ENCODE data around the gene KDM4B. TPM values are rescaled to one million over a fixed set of nuclear protein-coding genes. Genes with fewer than 3 reads are reported as not detected.

Gene KDM4B
- total RNA-seq, 2 donors from 2014 or later, result 33.8 to 83.5 TPM

DNA sequence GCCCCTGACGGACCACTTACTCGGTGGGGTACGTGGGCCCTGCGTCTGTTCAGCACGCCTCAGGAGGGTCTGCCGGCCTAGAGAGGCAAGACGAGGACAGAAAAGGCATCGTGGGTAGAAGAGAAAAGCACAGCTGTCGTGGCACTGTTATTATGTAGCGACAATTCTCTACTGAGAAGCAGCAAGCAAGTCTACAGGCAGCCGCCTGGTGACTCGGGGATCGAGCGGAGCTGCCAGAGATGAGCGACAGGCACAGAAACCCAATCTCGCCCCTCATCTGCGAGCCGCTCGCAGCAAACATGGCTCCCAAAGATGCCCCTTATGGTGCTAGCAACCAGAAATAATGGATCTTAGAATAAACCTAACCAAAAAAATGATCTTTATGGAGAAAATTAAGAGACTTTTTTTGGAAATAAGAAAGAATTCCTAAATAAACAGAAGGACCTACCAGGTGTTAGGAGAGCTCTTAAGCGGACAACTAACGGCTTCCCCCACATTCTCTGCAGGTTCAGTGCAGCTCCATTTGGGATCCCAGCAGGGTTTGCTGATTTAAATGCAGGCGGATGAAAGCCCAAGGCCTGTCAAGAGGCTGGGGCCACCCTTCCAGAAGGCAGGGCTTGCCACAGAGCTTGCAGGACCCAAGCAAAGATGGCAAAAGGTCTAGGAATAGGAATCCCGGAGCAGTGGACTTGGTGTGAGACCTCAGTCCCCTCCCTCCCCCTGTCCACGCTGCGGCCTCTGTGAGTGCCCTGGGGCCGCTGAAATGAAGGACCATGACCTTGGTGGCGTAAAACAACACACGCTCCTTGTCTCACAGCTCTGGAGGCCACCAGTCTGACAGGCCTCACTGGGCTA lies 152.6 kb downstream of the KDM4B start:
- peaks cover 22% of the 10 kb centered on the region for H3K36me3 Mint-ChIP-seq (ENCODE audit: low read depth)
- no peak overlapping the region for H3K27ac Mint-ChIP-seq
- no peaks in the 10 kb centered on the region for H3K9me3 Mint-ChIP-seq
- no peaks in the 10 kb centered on the region for H3K27me3 Mint-ChIP-seq
- no peaks in the 10 kb centered on the region for H3K4me1 Mint-ChIP-seq
- no peak overlapping the region for H3K4me3 Mint-ChIP-seq
- ATAC-seq (replicated peaks), result no peak

DNA sequence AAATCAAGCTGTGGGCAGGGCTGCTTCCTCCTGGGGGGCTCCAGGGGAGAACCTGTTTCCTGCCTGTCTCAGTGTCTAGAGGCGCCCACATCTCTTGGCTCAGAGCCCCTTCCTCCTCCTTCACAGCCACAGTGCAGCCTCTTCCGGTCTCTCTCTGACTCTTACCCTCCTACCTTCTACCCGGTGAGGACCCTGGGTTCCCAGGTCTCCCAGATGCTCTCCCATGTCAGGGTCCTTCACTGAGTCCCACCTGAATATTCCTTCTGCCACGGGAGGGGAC lies 153.1 kb downstream of the KDM4B start:
- H3K27ac Mint-ChIP-seq, result no peak overlapping the region
- no peaks in the 10 kb centered on the region for H3K9me3 Mint-ChIP-seq
- no peaks in the 10 kb centered on the region for H3K27me3 Mint-ChIP-seq
- ATAC-seq (replicated peaks), result no peak
- H3K4me3 Mint-ChIP-seq, result no peak overlapping the region
- no peaks in the 10 kb centered on the region for H3K4me1 Mint-ChIP-seq
- H3K36me3 Mint-ChIP-seq (ENCODE audit: low read depth), result peaks cover 22% of the 10 kb centered on the region

DNA sequence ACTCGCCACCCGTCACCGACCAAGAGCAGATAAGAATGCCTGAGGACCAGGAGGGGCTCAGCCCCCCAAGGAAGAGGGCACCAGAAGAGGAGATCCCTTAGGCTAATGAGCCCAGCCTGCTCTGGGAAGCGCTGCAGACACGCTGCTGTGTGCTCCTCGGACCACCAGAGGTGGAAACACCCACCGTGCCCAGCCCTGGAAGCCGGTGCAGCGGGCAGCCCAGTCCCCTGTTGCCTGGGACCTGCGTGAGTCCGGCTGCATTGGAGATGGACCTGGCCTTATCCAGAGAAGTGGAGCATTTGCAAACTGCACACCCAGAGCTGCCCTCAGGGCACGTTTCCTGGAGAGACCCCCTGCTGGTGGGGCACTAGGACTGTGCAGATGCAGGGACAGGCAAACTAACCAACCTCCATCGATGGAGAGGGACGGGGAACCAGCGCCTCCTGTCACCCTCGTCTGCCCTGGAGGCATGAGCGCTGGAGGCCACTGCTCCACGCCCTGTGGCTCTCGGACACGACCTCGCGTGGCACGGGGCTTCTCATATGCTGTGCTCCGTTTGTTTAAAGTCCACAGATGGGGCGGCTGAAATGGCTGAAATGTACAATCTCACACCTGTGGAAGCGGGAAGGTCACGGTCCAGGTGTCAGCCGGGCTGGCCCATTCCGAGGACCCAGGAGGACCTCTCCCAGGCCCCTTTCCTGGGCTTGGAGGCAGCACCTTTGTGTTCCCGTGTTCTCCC lies 153.9 kb downstream of the KDM4B start:
- Mint-ChIP-seq H3K9me3 (no peaks in the 10 kb centered on the region), H3K4me1 (no peaks in the 10 kb centered on the region), H3K4me3 (no peak overlapping the region), H3K27ac (no peak overlapping the region), H3K27me3 (no peaks in the 10 kb centered on the region), H3K36me3 (ENCODE audit: low read depth) (peaks cover 22% of the 10 kb centered on the region)
- no peak for ATAC-seq (replicated peaks)

- H3K4me3 Mint-ChIP-seq, result no peak overlapping the region
- no peak overlapping the region for H3K27ac Mint-ChIP-seq
- H3K36me3 Mint-ChIP-seq (ENCODE audit: low read depth), result peaks cover 22% of the 10 kb centered on the region
- ATAC-seq (replicated peaks), result no peak
- no peaks in the 10 kb centered on the region for H3K27me3 Mint-ChIP-seq
- no peaks in the 10 kb centered on the region for H3K9me3 Mint-ChIP-seq
- no peaks in the 10 kb centered on the region for H3K4me1 Mint-ChIP-seq
Observed at GRCh38 chr19:5123646-5124045, 154.7 kb downstream of the KDM4B start.

GRCh38 chr19:5124111-5124855 lies 155.4 kb downstream of the KDM4B start:
- Mint-ChIP-seq H3K4me3 (no peak overlapping the region), H3K36me3 (ENCODE audit: low read depth) (peaks cover 22% of the 10 kb centered on the region)
- no peak for ATAC-seq (replicated peaks)

DNA sequence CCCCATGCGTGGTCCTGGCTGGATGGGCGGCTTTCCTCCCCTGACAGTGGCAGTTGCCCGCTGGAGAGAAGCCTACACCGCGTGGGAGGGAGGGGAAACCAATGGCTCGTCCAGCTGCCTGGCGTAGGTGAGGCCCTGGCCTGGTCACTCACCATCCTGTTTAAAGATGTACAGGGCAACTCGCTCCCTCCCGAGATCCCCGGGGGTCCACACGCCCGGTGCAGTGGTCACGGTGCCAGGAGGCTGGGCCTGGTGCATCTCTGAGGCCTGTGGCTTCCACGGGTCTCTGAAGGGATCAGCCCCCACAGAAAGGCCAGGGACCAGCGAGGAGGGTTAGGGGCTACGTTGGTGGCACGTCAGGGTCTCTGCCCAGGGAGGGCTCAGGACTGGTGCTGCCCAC lies 156.5 kb downstream of the KDM4B start:
- H3K36me3 Mint-ChIP-seq (ENCODE audit: low read depth), result peaks cover 22% of the 10 kb centered on the region
- H3K4me3 Mint-ChIP-seq, result no peak overlapping the region
- no peak overlapping the region for H3K27ac Mint-ChIP-seq
- H3K9me3 Mint-ChIP-seq, result no peaks in the 10 kb centered on the region
- ATAC-seq (replicated peaks), result no peak
- peaks cover 5% of the 10 kb centered on the region for H3K4me1 Mint-ChIP-seq
- H3K27me3 Mint-ChIP-seq, result no peaks in the 10 kb centered on the region

More at GRCh38 chr19:5124111-5124855, 155.4 kb downstream of the KDM4B start:
- H3K27ac Mint-ChIP-seq, result no peak overlapping the region
- no peaks in the 10 kb centered on the region for H3K4me1 Mint-ChIP-seq
- no peaks in the 10 kb centered on the region for H3K9me3 Mint-ChIP-seq
- no peaks in the 10 kb centered on the region for H3K27me3 Mint-ChIP-seq

DNA sequence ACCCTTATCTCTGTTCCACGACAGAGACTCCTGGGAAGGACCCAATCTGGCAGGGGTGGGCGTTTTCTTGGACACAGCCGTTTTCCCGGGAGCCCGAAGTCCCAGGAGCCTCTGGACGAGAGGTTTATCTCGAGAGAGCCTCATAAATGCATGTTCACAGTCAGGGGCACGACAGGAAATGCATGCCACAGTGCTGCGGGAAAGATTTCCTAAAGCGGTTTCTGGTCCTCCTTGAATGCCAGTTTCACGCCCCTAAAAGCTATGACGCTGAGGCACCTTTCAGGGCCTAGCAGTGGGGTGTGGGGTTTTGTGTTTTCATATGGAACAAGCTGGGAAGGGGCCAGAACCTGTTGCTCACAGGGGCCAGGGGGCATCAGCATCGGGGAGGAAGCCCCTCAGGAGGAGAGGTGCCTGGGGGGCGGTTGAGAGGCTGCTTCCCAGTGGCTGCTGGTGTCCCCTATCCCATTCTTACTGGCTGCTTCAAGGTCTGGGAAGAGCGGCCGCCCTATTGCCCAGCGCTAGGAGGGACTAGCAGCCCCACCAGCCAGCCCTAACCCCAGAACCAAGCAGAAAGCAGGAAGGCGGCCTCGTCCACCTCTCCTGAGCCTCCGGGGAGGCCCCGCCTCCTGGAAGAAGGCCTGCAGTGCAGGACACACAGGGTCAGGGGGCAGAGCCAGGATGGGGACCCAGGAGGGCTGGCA lies 157.0 kb downstream of the KDM4B start:
- Mint-ChIP-seq H3K4me1 (peaks cover 7% of the 10 kb centered on the region), H3K27ac (no peak overlapping the region), H3K9me3 (no peaks in the 10 kb centered on the region)

DNA sequence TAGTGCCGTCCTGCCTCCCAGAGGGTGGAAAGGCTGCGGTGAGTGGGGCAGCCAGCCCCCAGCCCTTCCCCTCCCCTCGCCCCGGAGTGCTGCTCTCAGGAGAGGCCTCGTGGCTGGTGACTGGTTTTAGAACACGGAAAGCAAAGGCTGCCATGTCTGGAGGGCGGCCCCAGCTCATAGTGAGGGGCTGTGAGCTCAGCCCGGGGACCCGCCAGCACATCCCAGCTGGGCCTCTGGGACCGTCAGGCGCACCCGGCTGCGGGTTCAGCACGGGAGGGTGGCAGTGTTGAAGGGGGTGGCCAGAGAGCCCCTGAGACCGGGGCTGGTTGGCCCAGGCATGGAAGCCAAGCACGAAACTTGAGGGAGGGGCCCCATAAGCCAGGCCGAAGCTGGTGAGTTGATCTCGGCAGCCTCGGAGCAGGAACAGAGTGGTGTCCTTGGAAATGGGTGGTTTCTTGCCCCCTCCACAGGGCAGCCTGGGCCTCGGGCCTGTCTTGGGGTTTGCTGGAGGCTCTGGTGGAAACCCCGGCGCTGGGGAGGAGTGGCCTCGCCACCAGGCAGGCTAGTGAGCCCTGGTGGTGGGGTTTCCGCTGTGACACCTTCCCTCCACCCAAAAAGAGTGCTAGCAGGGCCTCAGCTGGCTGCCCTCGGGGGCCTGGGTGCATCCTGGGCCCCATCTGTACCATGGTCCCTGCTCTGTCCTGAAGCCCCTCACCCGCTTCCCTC lies 157.7 kb downstream of the KDM4B start:
- Mint-ChIP-seq H3K4me3 (no peak overlapping the region), H3K27ac (no peak overlapping the region), H3K36me3 (ENCODE audit: low read depth) (peaks cover 12% of the 10 kb centered on the region), H3K4me1 (peaks cover 7% of the 10 kb centered on the region), H3K9me3 (no peaks in the 10 kb centered on the region), H3K27me3 (no peaks in the 10 kb centered on the region)
- ATAC-seq (replicated peaks), result no peak

More for the DNA sequence above, 157.0 kb downstream of the KDM4B start:
- ATAC-seq (replicated peaks), result no peak
- H3K4me3 Mint-ChIP-seq, result no peak overlapping the region
- no peaks in the 10 kb centered on the region for H3K27me3 Mint-ChIP-seq
- H3K36me3 Mint-ChIP-seq (ENCODE audit: low read depth), result peaks cover 17% of the 10 kb centered on the region

DNA sequence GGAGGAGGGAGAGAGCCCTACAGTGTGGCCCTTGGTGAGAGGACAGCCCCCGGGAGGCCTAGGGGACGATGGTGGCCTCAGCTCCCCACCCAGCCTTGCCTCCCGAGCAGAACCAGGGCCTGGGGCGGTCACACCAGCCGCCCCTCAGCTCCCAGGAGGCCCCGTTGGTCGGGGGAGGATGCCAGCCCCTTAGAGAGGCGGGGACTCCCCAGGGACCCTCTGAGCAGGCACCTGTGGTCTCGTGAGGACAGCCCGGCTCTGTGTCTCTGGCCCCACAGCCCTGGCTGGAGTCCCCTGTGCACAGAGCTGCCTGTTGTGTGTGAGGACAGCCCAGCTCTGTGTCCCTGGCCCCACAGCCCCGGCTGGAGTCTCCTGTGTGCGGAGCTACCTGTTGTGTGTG lies 158.8 kb downstream of the KDM4B start:
- H3K36me3 Mint-ChIP-seq (ENCODE audit: low read depth), result peaks cover 13% of the 10 kb centered on the region

DNA sequence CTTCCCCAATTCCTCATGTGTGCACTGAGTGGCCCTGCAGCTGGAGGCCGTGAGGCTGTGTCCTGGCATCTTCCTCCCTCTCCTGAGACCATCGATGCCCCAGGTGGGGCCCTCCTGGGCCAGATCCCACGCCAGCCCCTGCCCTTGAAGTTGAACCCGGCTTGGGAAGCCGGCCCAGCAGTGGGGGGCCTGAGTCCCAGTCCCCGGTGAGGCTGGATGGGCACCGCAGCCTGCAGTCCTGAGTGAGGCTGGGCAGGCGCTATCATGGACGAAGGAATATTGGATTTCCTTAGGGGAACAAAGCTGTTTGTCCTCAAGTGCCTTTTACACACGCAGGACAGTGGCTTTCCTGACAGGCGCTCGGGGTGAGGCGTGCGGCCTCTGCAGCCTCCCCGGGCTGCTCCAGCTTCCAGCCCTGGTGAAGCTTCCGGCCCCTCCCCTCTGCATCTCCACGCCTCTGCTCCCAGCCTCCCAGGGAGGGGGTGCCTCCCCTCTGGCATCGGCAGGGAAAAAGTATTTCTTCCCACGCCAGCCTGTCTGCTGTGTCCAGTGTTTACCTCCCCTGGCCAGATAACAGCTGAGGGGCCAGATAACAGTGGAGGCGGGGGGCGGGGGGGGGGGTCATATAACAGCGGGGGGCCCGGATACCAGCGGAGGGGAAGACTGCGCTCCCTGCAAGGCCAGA lies 159.5 kb downstream of the KDM4B start:
- H3K4me3 Mint-ChIP-seq, result no peak overlapping the region
- peaks cover 7% of the 10 kb centered on the region for H3K4me1 Mint-ChIP-seq
- peaks cover 20% of the 10 kb centered on the region for H3K36me3 Mint-ChIP-seq (ENCODE audit: low read depth)
- no peaks in the 10 kb centered on the region for H3K9me3 Mint-ChIP-seq
- no peaks in the 10 kb centered on the region for H3K27me3 Mint-ChIP-seq
- H3K27ac Mint-ChIP-seq, result no peak overlapping the region
- ATAC-seq (replicated peaks), result no peak

More for the DNA sequence above, 158.8 kb downstream of the KDM4B start:
- Mint-ChIP-seq H3K27ac (no peak overlapping the region), H3K27me3 (no peaks in the 10 kb centered on the region), H3K9me3 (no peaks in the 10 kb centered on the region), H3K4me1 (peaks cover 7% of the 10 kb centered on the region), H3K4me3 (no peak overlapping the region)
- ATAC-seq (replicated peaks), result no peak

GRCh38 chr19:5128936-5129389 lies 160.1 kb downstream of the KDM4B start:
- Mint-ChIP-seq H3K9me3 (no peaks in the 10 kb centered on the region), H3K27ac (no peak overlapping the region), H3K36me3 (ENCODE audit: low read depth) (peaks cover 22% of the 10 kb centered on the region), H3K4me1 (peaks cover 7% of the 10 kb centered on the region), H3K4me3 (no peak overlapping the region), H3K27me3 (no peaks in the 10 kb centered on the region)
- no peak for ATAC-seq (replicated peaks)

GRCh38 chr19:5129691-5130090 lies 160.8 kb downstream of the KDM4B start:
- Mint-ChIP-seq H3K27me3 (no peaks in the 10 kb centered on the region), H3K4me3 (peak overlapping the region; percentile 33), H3K4me1 (peaks cover 7% of the 10 kb centered on the region), H3K36me3 (ENCODE audit: low read depth) (peaks cover 26% of the 10 kb centered on the region), H3K27ac (peak overlapping the region; percentile 82), H3K9me3 (no peaks in the 10 kb centered on the region)
- no peak for ATAC-seq (replicated peaks)

DNA sequence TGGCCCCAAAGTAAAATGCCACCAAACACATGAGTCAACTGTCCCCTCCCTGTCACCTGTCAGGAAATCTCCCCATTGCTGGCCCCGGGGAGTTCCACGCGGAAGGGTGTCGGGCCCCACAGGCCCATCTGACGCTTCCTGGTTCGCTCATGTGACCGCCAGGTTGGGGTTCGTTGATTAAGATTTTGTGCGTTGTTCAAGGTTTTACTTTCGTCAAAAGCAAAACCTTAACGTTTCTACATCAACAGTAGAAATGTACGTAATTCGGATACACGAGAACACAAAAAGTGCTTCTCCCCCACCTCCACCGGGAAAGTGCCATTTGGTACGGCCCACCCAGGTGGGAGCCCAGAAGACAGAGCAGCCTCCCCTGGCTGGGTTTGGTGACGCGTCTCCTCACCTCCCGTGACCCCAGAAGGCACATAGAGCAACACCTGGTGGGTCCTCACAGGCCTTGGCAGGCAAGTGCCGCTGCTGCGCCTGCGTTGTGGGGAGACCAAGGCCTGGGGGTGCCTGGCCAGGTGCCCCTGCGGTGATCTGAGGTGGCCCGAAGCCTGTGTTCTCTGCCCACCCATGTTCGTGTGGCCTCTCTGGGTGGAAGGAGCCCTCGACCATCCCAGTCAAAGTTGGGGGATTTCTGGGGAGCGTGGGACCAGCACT lies 161.6 kb downstream of the KDM4B start:
- Mint-ChIP-seq H3K27me3 (no peaks in the 10 kb centered on the region), H3K27ac (peak overlapping the region; percentile 82), H3K4me1 (peaks cover 7% of the 10 kb centered on the region), H3K9me3 (no peaks in the 10 kb centered on the region), H3K4me3 (peak overlapping the region; percentile 33), H3K36me3 (ENCODE audit: low read depth) (peaks cover 35% of the 10 kb centered on the region)
- ATAC-seq (replicated peaks), result peak; percentile 39

All from activated T-helper 17 cell treated with anti-CD3 and anti-CD28 coated beads, Interleukin-2, amount 50 U/mL, for 72 hours (primary cell).